Measurements from ENCODE around the gene CERS4.
A peak's percentile ranks its signal among the peaks of the same experiment; 100 is the strongest.
"Not testable (repeated sequence)": the region's sequence is repeated elsewhere in the genome, so short reads cannot be mapped to it uniquely, and the experiment has no call there.

The CERS4 gene

GRCh38 chr19:8210421-8211101 is 1.4 kb downstream of the CERS4 start:
- DNase-seq = no peak

- DNase-seq = no peak
Observed at GRCh38 chr19:8212212-8212611, 3.0 kb downstream of the CERS4 start.

GRCh38 chr19:8212916-8213315 is 3.7 kb downstream of the CERS4 start:
- no peak for DNase-seq

GRCh38 chr19:8213827-8214672 is 4.9 kb downstream of the CERS4 start:
- DNase-seq = no peak

- DNase-seq = no peak
Observed at GRCh38 chr19:8214802-8215201, 5.6 kb downstream of the CERS4 start.

- DNase-seq = no peak
Observed at GRCh38 chr19:8215783-8216182, 6.6 kb downstream of the CERS4 start.

- DNase-seq = no peak
Observed at GRCh38 chr19:8216357-8216756, 7.2 kb downstream of the CERS4 start.

- not testable (repeated sequence) for DNase-seq
Observed at GRCh38 chr19:8218127-8218526, 9.0 kb downstream of the CERS4 start.

- DNase-seq = no peak
Observed at GRCh38 chr19:8220481-8220880, 11.3 kb downstream of the CERS4 start.

- peak; percentile 17 for DNase-seq
Observed at GRCh38 chr19:8221161-8221560, 12.0 kb downstream of the CERS4 start.

GRCh38 chr19:8223442-8223841 is 14.3 kb downstream of the CERS4 start:
- DNase-seq = not testable (repeated sequence)

GRCh38 chr19:8224394-8225145 is 15.4 kb downstream of the CERS4 start:
- DNase-seq = no peak

GRCh38 chr19:8231073-8231604 is 22.0 kb downstream of the CERS4 start:
- no peak for DNase-seq

- no peak for DNase-seq
Observed at GRCh38 chr19:8233370-8233769, 24.2 kb downstream of the CERS4 start.

- no peak for DNase-seq
Observed at GRCh38 chr19:8237026-8237425, 27.9 kb downstream of the CERS4 start.

GRCh38 chr19:8238251-8238650 is 29.1 kb downstream of the CERS4 start:
- DNase-seq = no peak

- no peak for DNase-seq
Observed at GRCh38 chr19:8239528-8240273, 30.5 kb downstream of the CERS4 start.

GRCh38 chr19:8240274-8241229 is 31.4 kb downstream of the CERS4 start:
- DNase-seq = no peak

GRCh38 chr19:8241646-8242045 is 32.5 kb downstream of the CERS4 start:
- DNase-seq = no peak

GRCh38 chr19:8242211-8242821 is 33.1 kb downstream of the CERS4 start:
- DNase-seq = no peak

- DNase-seq = no peak
Observed at GRCh38 chr19:8243146-8243545, 34.0 kb downstream of the CERS4 start.

Measured in COR-L47 (cell line).